HepG2 (cell line): Measurements from ENCODE around the gene TCAP. TPM values are rescaled to one million over a fixed set of nuclear protein-coding genes. Genes with fewer than 3 reads are reported as not detected.
A peak's percentile ranks its signal among the peaks of the same experiment; 100 is the strongest.

Experiments
- ATF4 ChIP-seq, 2 experiments: fragments of 450-650 bp in 1 of 2; sonication (generic) in 1 of 2; formaldehyde crosslinking; IDR thresholded peaks; 2 replicates each; pipeline versions ENCODE4 v1.5.0 to v1.8.0; 2020 to 2022; ENCODE audit warnings: mild to moderate bottlenecking in 1 of 2, missing genetic modification reagents in 1 of 2
- CEBPB ChIP-seq: IDR thresholded peaks from 2 replicates; pipeline ENCODE4 v1.6.1; 2011; ENCODE audit warnings: low read depth, low read length, improper control_type of control experiment, borderline replicate concordance
- CTCF ChIP-seq: sonication (generic); formaldehyde crosslinking; IDR thresholded peaks from 2 replicates; pipeline ENCODE4 v1.5.0; 2020; ENCODE audit warnings: mild to moderate bottlenecking, missing genetic modification reagents, moderate library complexity
- HOXA9 ChIP-seq: sonication (generic); formaldehyde crosslinking; IDR thresholded peaks from 2 replicates; pipeline ENCODE4 v1.8.1; 2022; ENCODE audit warnings: missing genetic modification reagents, mild to moderate bottlenecking, moderate library complexity, borderline replicate concordance
- IRF2 ChIP-seq: IDR thresholded peaks from 2 replicates; pipeline ENCODE4 v1.6.1; 2018; ENCODE audit warnings: missing genetic modification reagents, missing compliant biosample characterization
- SALL2 ChIP-seq: sonication (generic); formaldehyde crosslinking; IDR thresholded peaks from 2 replicates; pipeline ENCODE4 v1.8.1; 2023; ENCODE audit warnings: mild to moderate bottlenecking, missing genetic modification reagents, inconsistent platforms
- TMF1 ChIP-seq: sonication (generic); formaldehyde crosslinking; IDR thresholded peaks from 2 replicates; pipeline ENCODE4 v1.8.1; 2022; ENCODE audit warnings: low read depth, missing genetic modification reagents
- ZBTB1 ChIP-seq: sonication (generic); formaldehyde crosslinking; IDR thresholded peaks from 2 replicates; pipeline ENCODE4 v1.4.0; 2020; ENCODE audit warnings: missing genetic modification reagents, borderline replicate concordance
- ZFP91 ChIP-seq: sonication (generic); formaldehyde crosslinking; IDR thresholded peaks from 2 replicates; pipeline ENCODE4 v1.9.0; 2022; ENCODE audit warnings: missing genetic modification reagents, mild to moderate bottlenecking, borderline replicate concordance
- ZFY ChIP-seq: sonication (generic); formaldehyde crosslinking; IDR thresholded peaks from 2 replicates; pipeline ENCODE4 v1.4.0; 2020; ENCODE audit warnings: missing genetic modification reagents
- ZNF136 ChIP-seq: sonication (generic); formaldehyde crosslinking; IDR thresholded peaks from 2 replicates; pipeline ENCODE4 v1.8.1; 2022; ENCODE audit warnings: low read depth, mild to moderate bottlenecking, moderate library complexity, missing genetic modification reagents
- ZNF326 ChIP-seq: sonication (generic); formaldehyde crosslinking; IDR thresholded peaks from 2 replicates; pipeline ENCODE4 v1.4.0; 2020; ENCODE audit warnings: missing genetic modification reagents, borderline replicate concordance
- ZNF33A ChIP-seq: sonication (generic); formaldehyde crosslinking; IDR thresholded peaks from 2 replicates; pipeline ENCODE4 v1.5.1; 2020; ENCODE audit warnings: missing genetic modification reagents, mild to moderate bottlenecking, moderate library complexity, borderline replicate concordance
- ZNF883 ChIP-seq: sonication (generic); formaldehyde crosslinking; IDR thresholded peaks from 2 replicates; pipeline ENCODE4 v1.5.1; 2020; ENCODE audit warnings: mild to moderate bottlenecking, missing genetic modification reagents; ENCODE audit errors: not compliant biosample characterization
- ZUFSP ChIP-seq: sonication (generic); formaldehyde crosslinking; IDR thresholded peaks from 2 replicates; pipeline ENCODE4 v1.9.0; 2021; ENCODE audit warnings: missing genetic modification reagents, mild to moderate bottlenecking, borderline replicate concordance
- polyA plus RNA-seq, 8 experiments: library from polyadenylated mRNA; depleted of rRNA in 3 of 8; stranded (reverse) in 7 of 8; unstranded in 1 of 8; fragments of >200 nt; fragmentation: Illumina TruSeq in 4 of 8; extraction: Trizol in 4 of 8; gene quantifications; 2 replicates each; pipeline versions ENCODE4 v1.2.1 to v1.2.3, GENCODE V29; 2011 to 2016; ENCODE audit warnings: low read depth in 4 of 8, missing spikeins in 1 of 8, mixed read lengths in 1 of 8; ENCODE audit not compliant: insufficient read depth in 1 of 8
- total RNA-seq, 5 experiments: library from RNA; depleted of rRNA; stranded (reverse); fragments of >200 nt; fragmentation: Illumina TruSeq; extraction: Trizol; gene quantifications; 2 replicates each; pipeline ENCODE4 v1.2.3, GENCODE V29; 2016; ENCODE audit warnings: low read depth in 1 of 5
- TF ChIP-seq, protein P1 (sequence below): sonication (generic); formaldehyde crosslinking; IDR thresholded peaks from 2 replicates; pipeline ENCODE4 v1.4.0; 2020; ENCODE audit warnings: mild to moderate bottlenecking, low read depth, missing genetic modification reagents

The TCAP gene
- total and polyA plus RNA-seq, 2 of the 13 experiments (the other 11 are each of a cell fraction or from before 2014, with no cell fraction given): 0.24 to 0.65 TPM

GRCh38 chr17:39671651-39672521 lies 6.7 kb downstream of the TCAP start (continued):
- TF ChIP-seq, protein P1, sequence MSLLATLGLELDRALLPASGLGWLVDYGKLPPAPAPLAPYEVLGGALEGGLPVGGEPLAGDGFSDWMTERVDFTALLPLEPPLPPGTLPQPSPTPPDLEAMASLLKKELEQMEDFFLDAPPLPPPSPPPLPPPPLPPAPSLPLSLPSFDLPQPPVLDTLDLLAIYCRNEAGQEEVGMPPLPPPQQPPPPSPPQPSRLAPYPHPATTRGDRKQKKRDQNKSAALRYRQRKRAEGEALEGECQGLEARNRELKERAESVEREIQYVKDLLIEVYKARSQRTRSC (CRISPR knock-in tag): no peak
- no peak for TF ChIP-seq TMF1 (CRISPR knock-in tag)
- no peak for TF ChIP-seq ZNF326 (CRISPR knock-in tag)
- TF ChIP-seq ZFY (CRISPR knock-in tag): peak; percentile 80
- no peak for TF ChIP-seq ZNF33A (CRISPR knock-in tag)
- no peak for TF ChIP-seq HOXA9
- peak; percentile 52; the same call in 1 of the 2 replicates for TF ChIP-seq SALL2 (CRISPR knock-in tag)
- no peak for TF ChIP-seq ZBTB1 (CRISPR knock-in tag)
- no peak for TF ChIP-seq ZUFSP
- peak; percentile 78 for TF ChIP-seq ZNF883
- peak; percentile 78; the same call in 1 of the 2 replicates for TF ChIP-seq ZNF136 (CRISPR knock-in tag)
- no peak for TF ChIP-seq CEBPB
- TF ChIP-seq ZFP91 (CRISPR knock-in tag): peak; percentile 87
- TF ChIP-seq CTCF (CRISPR knock-in tag): peak; percentile 96
- TF ChIP-seq IRF2 (CRISPR knock-in tag): peak; percentile 87
- TF ChIP-seq ATF4 (CRISPR knock-in tag; IDR thresholded peaks at IDR 0.05): no peak
